ENCODE results near the gene DCUN1D2. TPM values are rescaled to one million over a fixed set of nuclear protein-coding genes. Genes with fewer than 3 reads are reported as not detected.
"Not testable (repeated sequence)": the region's sequence is repeated elsewhere in the genome, so short reads cannot be mapped to it uniquely, and the experiment has no call there.

The DCUN1D2 gene
- total RNA-seq, 2 donors from 2014 or later = 18.5 to 24.4 TPM

GRCh38 chr13:113454936-113455335, 35.6 kb downstream of the DCUN1D2 start:
- Mint-ChIP-seq H3K9me3 (no peaks in the 10 kb centered on the region), H3K27me3 (no peaks in the 10 kb centered on the region), H3K4me1 (no peaks in the 10 kb centered on the region), H3K27ac (no peak overlapping the region), H3K36me3 (ENCODE audit: low read depth) (peaks cover 51% of the 10 kb centered on the region), H3K4me3 (no peak overlapping the region)
- ATAC-seq (replicated peaks) = no peak

GRCh38 chr13:113452942-113453901, 37.3 kb downstream of the DCUN1D2 start, which contains the start of gene ADPRHL1:
Gene ADPRHL1 (minus strand): TSS chr13:113453488. CDS start chr13:113453437, 51 bp downstream.
- H3K27ac Mint-ChIP-seq = no peak within 1 kb of the TSS
- no peaks in the 10 kb centered on the region for H3K4me1 Mint-ChIP-seq
- peaks cover 34% of the 10 kb centered on the region for H3K36me3 Mint-ChIP-seq (ENCODE audit: low read depth)
- no peak for ATAC-seq (replicated peaks)
- no peaks in the 10 kb centered on the region for H3K9me3 Mint-ChIP-seq
- no peaks in the 10 kb centered on the region for H3K27me3 Mint-ChIP-seq
- H3K4me3 Mint-ChIP-seq = no peak within 1 kb of the TSS

GRCh38 chr13:113452466-113452865, 38.0 kb downstream of the DCUN1D2 start:
- no peaks in the 10 kb centered on the region for H3K27me3 Mint-ChIP-seq
- no peak overlapping the region for H3K27ac Mint-ChIP-seq
- H3K4me1 Mint-ChIP-seq = no peaks in the 10 kb centered on the region
- H3K9me3 Mint-ChIP-seq = no peaks in the 10 kb centered on the region
- ATAC-seq (replicated peaks) = no peak
- H3K36me3 Mint-ChIP-seq (ENCODE audit: low read depth) = peaks cover 27% of the 10 kb centered on the region
- no peak overlapping the region for H3K4me3 Mint-ChIP-seq

GRCh38 chr13:113451951-113452421, 38.5 kb downstream of the DCUN1D2 start:
- Mint-ChIP-seq H3K9me3 (no peaks in the 10 kb centered on the region), H3K36me3 (ENCODE audit: low read depth) (peaks cover 23% of the 10 kb centered on the region), H3K4me1 (no peaks in the 10 kb centered on the region), H3K27me3 (no peaks in the 10 kb centered on the region), H3K4me3 (no peak overlapping the region), H3K27ac (no peak overlapping the region)
- no peak for ATAC-seq (replicated peaks)

- not testable (repeated sequence) for H3K27ac Mint-ChIP-seq; H3K4me3 Mint-ChIP-seq; H3K9me3 Mint-ChIP-seq; H3K27me3 Mint-ChIP-seq; H3K4me1 Mint-ChIP-seq; ATAC-seq (replicated peaks)
- peaks cover 16% of the 10 kb centered on the region for H3K36me3 Mint-ChIP-seq (ENCODE audit: low read depth)
Observed at GRCh38 chr13:113450861-113451620, 39.5 kb downstream of the DCUN1D2 start.

GRCh38 chr13:113450348-113450744, 40.2 kb downstream of the DCUN1D2 start:
- not testable (repeated sequence) for H3K27me3 Mint-ChIP-seq; ATAC-seq (replicated peaks); H3K27ac Mint-ChIP-seq; H3K4me1 Mint-ChIP-seq; H3K36me3 Mint-ChIP-seq (ENCODE audit: low read depth); H3K4me3 Mint-ChIP-seq; H3K9me3 Mint-ChIP-seq

GRCh38 chr13:113449693-113450347, 40.7 kb downstream of the DCUN1D2 start:
- Mint-ChIP-seq H3K4me3 (peak overlapping the region; percentile 23), H3K9me3 (no peaks in the 10 kb centered on the region), H3K36me3 (ENCODE audit: low read depth) (peaks cover 7% of the 10 kb centered on the region), H3K27ac (no peak overlapping the region), H3K4me1 (no peaks in the 10 kb centered on the region), H3K27me3 (no peaks in the 10 kb centered on the region)
- ATAC-seq (replicated peaks) = no peak

- ATAC-seq (replicated peaks) = peak; percentile 46
- no peaks in the 10 kb centered on the region for H3K4me1 Mint-ChIP-seq
- peaks cover 4% of the 10 kb centered on the region for H3K36me3 Mint-ChIP-seq (ENCODE audit: low read depth)
- no peaks in the 10 kb centered on the region for H3K9me3 Mint-ChIP-seq
- peak overlapping the region; percentile 23 for H3K4me3 Mint-ChIP-seq
- H3K27ac Mint-ChIP-seq = no peak overlapping the region
- H3K27me3 Mint-ChIP-seq = no peaks in the 10 kb centered on the region
Observed at GRCh38 chr13:113448885-113449692, 41.4 kb downstream of the DCUN1D2 start.

GRCh38 chr13:113448545-113448884, 42.0 kb downstream of the DCUN1D2 start:
- Mint-ChIP-seq H3K4me3 (no peak overlapping the region), H3K4me1 (no peaks in the 10 kb centered on the region), H3K9me3 (no peaks in the 10 kb centered on the region), H3K36me3 (ENCODE audit: low read depth) (no peaks in the 10 kb centered on the region), H3K27me3 (no peaks in the 10 kb centered on the region), H3K27ac (no peak overlapping the region)
- no peak for ATAC-seq (replicated peaks)

GRCh38 chr13:113447596-113447995, 42.9 kb downstream of the DCUN1D2 start:
- ATAC-seq (replicated peaks) = no peak
- Mint-ChIP-seq H3K9me3 (peaks cover 3% of the 10 kb centered on the region), H3K4me1 (no peaks in the 10 kb centered on the region), H3K4me3 (no peak overlapping the region), H3K27me3 (no peaks in the 10 kb centered on the region), H3K27ac (no peak overlapping the region), H3K36me3 (ENCODE audit: low read depth) (no peaks in the 10 kb centered on the region)

GRCh38 chr13:113446488-113446854, 44.0 kb downstream of the DCUN1D2 start:
- H3K4me1 Mint-ChIP-seq = no peaks in the 10 kb centered on the region
- H3K27ac Mint-ChIP-seq = no peak overlapping the region
- ATAC-seq (replicated peaks) = no peak
- no peak overlapping the region for H3K4me3 Mint-ChIP-seq
- peaks cover 3% of the 10 kb centered on the region for H3K9me3 Mint-ChIP-seq
- H3K27me3 Mint-ChIP-seq = no peaks in the 10 kb centered on the region
- H3K36me3 Mint-ChIP-seq (ENCODE audit: low read depth) = no peaks in the 10 kb centered on the region

GRCh38 chr13:113445791-113446487, 44.6 kb downstream of the DCUN1D2 start:
- no peak overlapping the region for H3K4me3 Mint-ChIP-seq
- H3K9me3 Mint-ChIP-seq = peaks cover 3% of the 10 kb centered on the region
- ATAC-seq (replicated peaks) = no peak
- no peaks in the 10 kb centered on the region for H3K4me1 Mint-ChIP-seq
- H3K36me3 Mint-ChIP-seq (ENCODE audit: low read depth) = no peaks in the 10 kb centered on the region
- no peak overlapping the region for H3K27ac Mint-ChIP-seq
- no peaks in the 10 kb centered on the region for H3K27me3 Mint-ChIP-seq

GRCh38 chr13:113443991-113444390, 46.5 kb downstream of the DCUN1D2 start:
- Mint-ChIP-seq H3K27me3 (no peaks in the 10 kb centered on the region), H3K9me3 (peaks cover 3% of the 10 kb centered on the region), H3K4me3 (no peak overlapping the region), H3K36me3 (ENCODE audit: low read depth) (no peaks in the 10 kb centered on the region), H3K4me1 (no peaks in the 10 kb centered on the region), H3K27ac (no peak overlapping the region)
- ATAC-seq (replicated peaks) = no peak
